HepG2 (cell line): ENCODE measurements around the gene INA. TPM values are rescaled to one million over a fixed set of nuclear protein-coding genes. Genes with fewer than 3 reads are reported as not detected.
A peak's percentile ranks its signal among the peaks of the same experiment; 100 is the strongest.

ENCODE experiments used
- CHD4 ChIP-seq: fragments of 200-600 bp; sonication (generic); IDR thresholded peaks from 2 replicates; pipeline ENCODE4 v1.7.0; 2017; ENCODE audit warnings: mild to moderate bottlenecking, low read length, borderline replicate concordance
- FOSL2 ChIP-seq: sonication (generic); formaldehyde crosslinking; IDR thresholded peaks from 2 replicates; pipeline ENCODE4 v1.4.0; 2020; ENCODE audit warnings: missing genetic modification reagents
- HES4 ChIP-seq: sonication (generic); formaldehyde crosslinking; IDR thresholded peaks from 2 replicates; pipeline ENCODE4 v1.9.0; 2021; ENCODE audit warnings: mild to moderate bottlenecking, missing genetic modification reagents, borderline replicate concordance
- KLF16 ChIP-seq, 2 experiments: sonication (generic) in 1 of 2; formaldehyde crosslinking in 1 of 2; IDR thresholded peaks; 2 replicates each; pipeline versions ENCODE4 v1.6.1 to v1.8.0; 2016 to 2023; ENCODE audit warnings: missing genetic modification reagents in 2 of 2, missing compliant biosample characterization in 1 of 2
- MED8 ChIP-seq: sonication (generic); formaldehyde crosslinking; IDR thresholded peaks from 2 replicates; pipeline ENCODE4 v1.8.1; 2023; ENCODE audit warnings: mild to moderate bottlenecking, missing genetic modification reagents; ENCODE audit not compliant: insufficient replicate concordance
- MTF2 ChIP-seq: sonication (generic); formaldehyde crosslinking; IDR thresholded peaks from 2 replicates; pipeline ENCODE4 v1.5.0; 2020; ENCODE audit warnings: missing genetic modification reagents, borderline replicate concordance
- NCOR1 ChIP-seq: fragments of 200-600 bp; sonication (generic); IDR thresholded peaks from 2 replicates; pipeline ENCODE4 v1.7.0; 2017; ENCODE audit warnings: antibody characterized with exemption, low read length, borderline replicate concordance
- NFIB ChIP-seq: sonication (generic); formaldehyde crosslinking; IDR thresholded peaks from 2 replicates; pipeline ENCODE4 v1.9.0; 2021; ENCODE audit warnings: missing genetic modification reagents, mild to moderate bottlenecking, borderline replicate concordance
- PHB2 ChIP-seq: fragments of 450-650 bp; IDR thresholded peaks from 2 replicates; pipeline ENCODE4 v1.6.1; 2018; ENCODE audit not compliant: partially characterized antibody
- PHF21A ChIP-seq: sonication (generic); formaldehyde crosslinking; IDR thresholded peaks from 2 replicates; pipeline ENCODE4 v1.5.0; 2020; ENCODE audit warnings: mild to moderate bottlenecking, missing genetic modification reagents
- POGZ ChIP-seq: sonication (generic); formaldehyde crosslinking; IDR thresholded peaks from 2 replicates; pipeline ENCODE4 v1.4.0; 2020; ENCODE audit warnings: mild to moderate bottlenecking, missing genetic modification reagents
- RAD21 ChIP-seq: fragments of 450-650 bp; formaldehyde crosslinking; IDR thresholded peaks from 2 replicates; pipeline ENCODE4 v1.5.0; 2020; ENCODE audit warnings: mild to moderate bottlenecking
- SRY ChIP-seq: sonication (generic); formaldehyde crosslinking; IDR thresholded peaks from 2 replicates; pipeline ENCODE4 v1.8.0; 2022; ENCODE audit warnings: mild to moderate bottlenecking, missing genetic modification reagents
- STAG1 ChIP-seq: sonication (generic); formaldehyde crosslinking; IDR thresholded peaks from 2 replicates; pipeline ENCODE4 v1.4.0; 2020; ENCODE audit warnings: missing genetic modification reagents
- U2AF2 ChIP-seq: fragments of 200-400 bp; formaldehyde crosslinking; IDR thresholded peaks from 2 replicates; pipeline ENCODE4 v1.6.1; 2017; ENCODE audit warnings: low read depth, mild to moderate bottlenecking, low read length
- ZNF383 ChIP-seq: sonication (generic); formaldehyde crosslinking; IDR thresholded peaks from 2 replicates; pipeline ENCODE4 v1.4.0; 2020; ENCODE audit warnings: missing genetic modification reagents, mild to moderate bottlenecking, borderline replicate concordance
- ZNF558 ChIP-seq: sonication (generic); formaldehyde crosslinking; IDR thresholded peaks from 2 replicates; pipeline ENCODE4 v1.9.0; 2022; ENCODE audit warnings: mild to moderate bottlenecking, missing genetic modification reagents, borderline replicate concordance
- ZNF562 ChIP-seq: sonication (generic); formaldehyde crosslinking; IDR thresholded peaks from 2 replicates; pipeline ENCODE4 v1.8.0; 2022; ENCODE audit warnings: missing genetic modification reagents, borderline replicate concordance
- ZNF691 ChIP-seq: sonication (generic); formaldehyde crosslinking; IDR thresholded peaks from 2 replicates; pipeline ENCODE4 v1.4.0; 2020; ENCODE audit warnings: missing genetic modification reagents, low read depth, mild to moderate bottlenecking, borderline replicate concordance
- ZNF883 ChIP-seq: sonication (generic); formaldehyde crosslinking; IDR thresholded peaks from 2 replicates; pipeline ENCODE4 v1.5.1; 2020; ENCODE audit warnings: mild to moderate bottlenecking, missing genetic modification reagents; ENCODE audit errors: not compliant biosample characterization
- polyA plus RNA-seq, 8 experiments: library from polyadenylated mRNA; depleted of rRNA in 3 of 8; stranded (reverse) in 7 of 8; unstranded in 1 of 8; fragments of >200 nt; fragmentation: Illumina TruSeq in 4 of 8; extraction: Trizol in 4 of 8; gene quantifications; 2 replicates each; pipeline versions ENCODE4 v1.2.1 to v1.2.3, GENCODE V29; 2011 to 2016; ENCODE audit warnings: low read depth in 4 of 8, missing spikeins in 1 of 8, mixed read lengths in 1 of 8; ENCODE audit not compliant: insufficient read depth in 1 of 8
- total RNA-seq, 5 experiments: library from RNA; depleted of rRNA; stranded (reverse); fragments of >200 nt; fragmentation: Illumina TruSeq; extraction: Trizol; gene quantifications; 2 replicates each; pipeline ENCODE4 v1.2.3, GENCODE V29; 2016; ENCODE audit warnings: low read depth in 1 of 5
- TF ChIP-seq, protein P1 (sequence below): sonication (generic); formaldehyde crosslinking; IDR thresholded peaks from 2 replicates; pipeline ENCODE4 v1.8.0; 2022; ENCODE audit warnings: missing genetic modification reagents, mild to moderate bottlenecking, inconsistent platforms, borderline replicate concordance
- TF ChIP-seq, protein P2 (sequence below), 2 experiments: IDR thresholded peaks; 2 replicates each; pipeline ENCODE4 v1.6.1; 2011 to 2012; ENCODE audit warnings: low read length in 2 of 2, borderline replicate concordance in 1 of 2, low read depth in 1 of 2, mild to moderate bottlenecking in 1 of 2, moderate library complexity in 1 of 2
- TF ChIP-seq, protein P3 (sequence below): IDR thresholded peaks from 2 replicates; pipeline ENCODE4 v1.6.1; 2016; ENCODE audit warnings: missing genetic modification reagents, missing compliant biosample characterization

Gene INA
- total and polyA plus RNA-seq, 2 of the 13 experiments (the other 11 are each of a cell fraction or from before 2014, with no cell fraction given) = 0.04 to 0.13 TPM

GRCh38 chr10:103244666-103245271 lies 32.2 kb upstream of the INA start (continued):
- TF ChIP-seq, protein P1, sequence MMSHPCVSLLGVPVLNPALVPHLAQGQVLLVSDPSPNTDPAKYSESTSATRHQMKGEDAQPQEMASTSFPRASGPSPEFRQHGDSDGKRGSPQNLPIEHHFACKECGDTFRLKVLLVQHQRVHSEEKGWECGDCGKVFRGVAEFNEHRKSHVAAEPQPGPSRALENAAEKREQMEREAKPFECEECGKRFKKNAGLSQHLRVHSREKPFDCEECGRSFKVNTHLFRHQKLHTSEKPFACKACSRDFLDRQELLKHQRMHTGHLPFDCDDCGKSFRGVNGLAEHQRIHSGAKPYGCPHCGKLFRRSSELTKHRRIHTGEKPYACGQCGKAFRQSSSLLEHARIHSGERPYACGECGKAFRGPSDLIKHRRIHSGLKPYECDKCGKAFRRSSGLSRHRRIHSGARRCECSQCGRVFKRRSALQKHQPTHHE = no peak
- TF ChIP-seq NCOR1 = no peak
- no peak for TF ChIP-seq ZNF562 (CRISPR knock-in tag)
- peak; percentile 97 for TF ChIP-seq STAG1
- no peak for TF ChIP-seq ZNF558 (CRISPR knock-in tag)
- TF ChIP-seq, protein P2, sequence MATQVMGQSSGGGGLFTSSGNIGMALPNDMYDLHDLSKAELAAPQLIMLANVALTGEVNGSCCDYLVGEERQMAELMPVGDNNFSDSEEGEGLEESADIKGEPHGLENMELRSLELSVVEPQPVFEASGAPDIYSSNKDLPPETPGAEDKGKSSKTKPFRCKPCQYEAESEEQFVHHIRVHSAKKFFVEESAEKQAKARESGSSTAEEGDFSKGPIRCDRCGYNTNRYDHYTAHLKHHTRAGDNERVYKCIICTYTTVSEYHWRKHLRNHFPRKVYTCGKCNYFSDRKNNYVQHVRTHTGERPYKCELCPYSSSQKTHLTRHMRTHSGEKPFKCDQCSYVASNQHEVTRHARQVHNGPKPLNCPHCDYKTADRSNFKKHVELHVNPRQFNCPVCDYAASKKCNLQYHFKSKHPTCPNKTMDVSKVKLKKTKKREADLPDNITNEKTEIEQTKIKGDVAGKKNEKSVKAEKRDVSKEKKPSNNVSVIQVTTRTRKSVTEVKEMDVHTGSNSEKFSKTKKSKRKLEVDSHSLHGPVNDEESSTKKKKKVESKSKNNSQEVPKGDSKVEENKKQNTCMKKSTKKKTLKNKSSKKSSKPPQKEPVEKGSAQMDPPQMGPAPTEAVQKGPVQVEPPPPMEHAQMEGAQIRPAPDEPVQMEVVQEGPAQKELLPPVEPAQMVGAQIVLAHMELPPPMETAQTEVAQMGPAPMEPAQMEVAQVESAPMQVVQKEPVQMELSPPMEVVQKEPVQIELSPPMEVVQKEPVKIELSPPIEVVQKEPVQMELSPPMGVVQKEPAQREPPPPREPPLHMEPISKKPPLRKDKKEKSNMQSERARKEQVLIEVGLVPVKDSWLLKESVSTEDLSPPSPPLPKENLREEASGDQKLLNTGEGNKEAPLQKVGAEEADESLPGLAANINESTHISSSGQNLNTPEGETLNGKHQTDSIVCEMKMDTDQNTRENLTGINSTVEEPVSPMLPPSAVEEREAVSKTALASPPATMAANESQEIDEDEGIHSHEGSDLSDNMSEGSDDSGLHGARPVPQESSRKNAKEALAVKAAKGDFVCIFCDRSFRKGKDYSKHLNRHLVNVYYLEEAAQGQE (IDR thresholded peaks at IDR 0.05; ENCODE audit: borderline replicate concordance in 1 of 2, low read depth in 1 of 2, low read length in 2 of 2) = no peak
- no peak for TF ChIP-seq POGZ
- TF ChIP-seq RAD21 = peak; percentile 92
- TF ChIP-seq, protein P3, sequence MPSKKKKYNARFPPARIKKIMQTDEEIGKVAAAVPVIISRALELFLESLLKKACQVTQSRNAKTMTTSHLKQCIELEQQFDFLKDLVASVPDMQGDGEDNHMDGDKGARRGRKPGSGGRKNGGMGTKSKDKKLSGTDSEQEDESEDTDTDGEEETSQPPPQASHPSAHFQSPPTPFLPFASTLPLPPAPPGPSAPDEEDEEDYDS = no peak
- TF ChIP-seq ZNF691 = peak; percentile 67; the same call in 1 of the 2 replicates
- no peak for TF ChIP-seq SRY (CRISPR knock-in tag)
- TF ChIP-seq HES4 (CRISPR knock-in tag) = no peak
- TF ChIP-seq PHB2 = no peak
- TF ChIP-seq CHD4 = no peak
- TF ChIP-seq FOSL2 (CRISPR knock-in tag) = peak; percentile 33; the same call in 1 of the 2 replicates
- TF ChIP-seq PHF21A (CRISPR knock-in tag) = no peak
- TF ChIP-seq ZNF883 (CRISPR knock-in tag) = no peak
- no peak for TF ChIP-seq KLF16 (CRISPR knock-in tag; IDR thresholded peaks at IDR 0.05)
- TF ChIP-seq ZNF383 (CRISPR knock-in tag) = no peak
- TF ChIP-seq NFIB = no peak
- TF ChIP-seq MED8 (CRISPR knock-in tag) = no peak
- TF ChIP-seq U2AF2 = no peak
- TF ChIP-seq MTF2 (CRISPR knock-in tag) = no peak
